ENCODE data around the gene PTPRZ1.

DNA sequence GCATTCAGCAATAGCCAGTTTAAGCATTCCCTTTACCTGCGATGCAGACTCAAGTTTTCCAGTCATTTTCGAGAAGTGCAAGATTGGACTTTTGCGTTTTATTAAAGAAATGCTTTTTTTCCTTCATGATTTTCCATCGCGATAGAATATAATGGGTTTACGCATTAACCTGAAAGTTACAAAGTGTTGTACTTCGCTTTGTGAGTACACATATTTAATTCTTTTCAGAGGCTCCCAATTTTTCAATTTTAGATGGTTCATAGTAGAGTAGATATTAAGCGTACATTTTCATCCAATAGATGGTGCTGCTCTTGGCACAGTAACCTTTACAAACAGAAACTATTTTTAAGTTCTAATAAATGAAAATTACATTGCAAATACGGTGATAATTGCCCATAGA, 1.3 kb downstream of the PTPRZ1 start:
- TF ChIP-seq HDAC2 (IDR thresholded peaks at IDR 0.05) (no peak), USF2 (IDR thresholded peaks at IDR 0.05) (no peak), RFX5 (IDR thresholded peaks at IDR 0.05) (no peak), CTCF (IDR thresholded peaks at IDR 0.05) (no peak), POLR2A (IDR thresholded peaks at IDR 0.05; ENCODE audit: low read length) (no peak), MYC (IDR thresholded peaks at IDR 0.05; ENCODE audit: borderline replicate concordance, low read length) (no peak), SMC3 (IDR thresholded peaks at IDR 0.05) (no peak), EHMT2 (IDR thresholded peaks at IDR 0.05; ENCODE audit: low read depth) (no peak), CHD4 (IDR thresholded peaks at IDR 0.05; ENCODE audit: borderline replicate concordance) (no peak), ZC3H11A (IDR thresholded peaks at IDR 0.05) (no peak), BCL3 (IDR thresholded peaks at IDR 0.05) (no peak)
- TF ChIP-seq, protein P1, sequence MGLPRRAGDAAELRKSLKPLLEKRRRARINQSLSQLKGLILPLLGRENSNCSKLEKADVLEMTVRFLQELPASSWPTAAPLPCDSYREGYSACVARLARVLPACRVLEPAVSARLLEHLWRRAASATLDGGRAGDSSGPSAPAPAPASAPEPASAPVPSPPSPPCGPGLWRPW (IDR thresholded peaks at IDR 0.05), result no peak
- TF ChIP-seq, protein P2, sequence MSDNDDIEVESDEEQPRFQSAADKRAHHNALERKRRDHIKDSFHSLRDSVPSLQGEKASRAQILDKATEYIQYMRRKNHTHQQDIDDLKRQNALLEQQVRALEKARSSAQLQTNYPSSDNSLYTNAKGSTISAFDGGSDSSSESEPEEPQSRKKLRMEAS (IDR thresholded peaks at IDR 0.05), result no peak
